Stimulated activated CD4-positive, alpha-beta T cell treated with anti-CD3 and anti-CD28 coated beads, Interleukin-12 subunit alpha, Interleukin-12 subunit beta, amount 100 ng/mL, for 48 hours (primary cell): Measurements from ENCODE around the gene DR1.
"Not testable (repeated sequence)": the region's sequence is repeated elsewhere in the genome, so short reads cannot be mapped to it uniquely, and the experiment has no call there.

Source experiments
- DNase-seq, 3 donors: peaks; one replicate each; pipeline ENCODE4 v3.0.0-alpha.2; 2020; ENCODE audit warnings: low read depth in 2 of 3, low spot score in 1 of 3

DR1 gene

GRCh38 chr1:93339171-93339697, 6.5 kb upstream of the DR1 start:
- no peak for DNase-seq

- DNase-seq, result no peak
Measured at GRCh38 chr1:93340090-93340489, 5.6 kb upstream of the DR1 start.

- DNase-seq, result no peak
Measured at GRCh38 chr1:93344484-93344883, 1.2 kb upstream of the DR1 start.

- DNase-seq, result no peak
Measured at GRCh38 chr1:93344886-93345632, 648 bp upstream of the DR1 start.

GRCh38 chr1:93346421-93346993, 800 bp downstream of the DR1 start:
- DNase-seq, result no peak

GRCh38 chr1:93347334-93347899, 1.7 kb downstream of the DR1 start:
- DNase-seq, result no peak

- DNase-seq, result no peak
Measured at GRCh38 chr1:93348104-93348728, 2.5 kb downstream of the DR1 start.

GRCh38 chr1:93349231-93350135, 3.8 kb downstream of the DR1 start:
- DNase-seq, result no peak

GRCh38 chr1:93350322-93350721, 4.6 kb downstream of the DR1 start:
- DNase-seq, result no peak

GRCh38 chr1:93350875-93351274, 5.2 kb downstream of the DR1 start:
- DNase-seq, result no peak

- not testable (repeated sequence) for DNase-seq
Measured at GRCh38 chr1:93351346-93351745, 5.6 kb downstream of the DR1 start.

- no peak for DNase-seq
Measured at GRCh38 chr1:93352376-93352775, 6.7 kb downstream of the DR1 start.

- DNase-seq, result no peak
Measured at GRCh38 chr1:93353286-93353685, 7.6 kb downstream of the DR1 start.

- no peak for DNase-seq
Measured at GRCh38 chr1:93354749-93355148, 9.0 kb downstream of the DR1 start.

GRCh38 chr1:93357242-93357641, 11.5 kb downstream of the DR1 start:
- DNase-seq, result no peak

GRCh38 chr1:93358293-93358692, 12.6 kb downstream of the DR1 start:
- no peak for DNase-seq

- no peak for DNase-seq
Measured at GRCh38 chr1:93360111-93360510, 14.4 kb downstream of the DR1 start.

GRCh38 chr1:93362237-93362636, 16.5 kb downstream of the DR1 start:
- DNase-seq, result no peak

GRCh38 chr1:93365813-93366212, 20.1 kb downstream of the DR1 start:
- DNase-seq, result no peak

GRCh38 chr1:93369734-93370133, 24.0 kb downstream of the DR1 start:
- DNase-seq, result no peak
